ENCODE measurements around the gene P2RX3.

The P2RX3 gene

GRCh38 chr11:57386178-57386940 is 48.2 kb downstream of the P2RX3 start:
- no peaks in the 10 kb centered on the region for H3K36me3 ChIP-seq (ENCODE audit: insufficient read depth, low read length)
- H3K4me1 ChIP-seq (ENCODE audit: insufficient read depth, low read length): no peaks in the 10 kb centered on the region
- peaks cover 2% of the 10 kb centered on the region for H3K27me3 ChIP-seq (ENCODE audit: insufficient read depth, low read length)
- no peaks in the 10 kb centered on the region for H3K9me3 ChIP-seq (ENCODE audit: low read length)
- H2AFZ ChIP-seq (ENCODE audit: low read depth, low read length): no peak overlapping the region
- H3K4me3 ChIP-seq (ENCODE audit: low read length): no peak overlapping the region

DNA sequence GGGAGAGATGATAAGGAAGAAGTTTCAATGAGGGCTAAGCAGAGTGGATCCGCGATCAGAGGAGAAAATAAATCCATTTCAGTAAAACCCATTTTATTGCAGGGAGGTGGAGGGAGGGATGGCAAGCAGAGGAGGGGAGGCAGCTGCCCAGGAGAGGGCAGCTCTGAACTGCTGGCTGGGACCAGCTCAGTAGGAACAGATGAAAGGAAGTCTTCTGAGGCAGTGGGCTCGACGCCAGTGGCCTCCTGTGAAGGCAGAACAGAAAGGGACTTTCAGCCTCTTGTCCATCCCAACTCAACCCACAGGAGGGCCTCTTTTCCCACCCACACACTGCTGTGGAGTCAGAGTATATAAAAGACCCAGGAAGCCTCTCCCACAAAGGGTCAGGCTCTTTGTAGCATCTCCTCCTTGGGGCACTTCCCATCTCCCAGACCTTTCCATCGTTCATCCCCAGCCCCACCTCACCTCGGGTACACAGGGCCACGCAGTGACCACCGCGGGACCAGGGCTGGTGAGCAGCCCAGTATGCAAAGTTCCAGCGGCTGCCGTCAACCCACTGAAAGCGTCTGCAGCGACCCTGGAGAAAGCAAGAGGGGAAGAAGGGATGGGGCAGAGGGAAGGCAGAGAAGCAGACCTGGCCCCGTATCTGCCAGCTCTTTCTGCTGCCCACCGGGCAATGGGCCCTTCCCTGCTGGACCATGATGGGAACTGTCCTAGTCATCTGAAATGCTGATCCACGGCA is 49.3 kb downstream of the P2RX3 start:
- no peaks in the 10 kb centered on the region for H3K36me3 ChIP-seq (ENCODE audit: insufficient read depth, low read length)
- no peak overlapping the region for H2AFZ ChIP-seq (ENCODE audit: low read depth, low read length)
- H3K9me3 ChIP-seq (ENCODE audit: low read length): no peaks in the 10 kb centered on the region
- peaks cover 2% of the 10 kb centered on the region for H3K27me3 ChIP-seq (ENCODE audit: insufficient read depth, low read length)
- no peaks in the 10 kb centered on the region for H3K4me1 ChIP-seq (ENCODE audit: insufficient read depth, low read length)
- H3K4me3 ChIP-seq (ENCODE audit: low read length): no peak overlapping the region

DNA sequence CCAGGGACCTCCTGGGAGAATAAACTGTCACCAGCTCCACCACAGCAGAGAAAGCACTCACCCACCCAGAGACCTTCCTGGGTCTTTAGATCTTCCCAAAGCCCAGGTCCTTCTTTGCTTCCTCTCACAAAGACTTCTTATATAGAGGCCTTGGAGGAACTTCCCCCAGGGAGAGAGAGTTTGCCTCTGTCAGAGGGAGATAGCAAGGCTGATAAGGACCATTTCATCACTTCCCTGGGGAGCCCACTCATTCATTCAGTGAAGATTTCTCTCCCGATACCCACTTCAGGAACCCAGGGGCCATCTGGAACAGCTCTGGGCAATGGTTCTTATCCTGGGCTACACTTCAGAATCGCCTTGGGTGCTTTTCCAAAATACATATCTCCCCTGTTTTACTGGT is 52.4 kb downstream of the P2RX3 start, which contains the start of gene PRG2:
Gene PRG2, minus strand, starts transcription at position 116 of the 400 bp plus-strand sequence. CDS start 706 bp downstream, outside the sequence.
- Histone ChIP-seq H3K4me1 (ENCODE audit: insufficient read depth, low read length) (no peaks in the 10 kb centered on the region), H3K27me3 (ENCODE audit: insufficient read depth, low read length) (peaks cover 2% of the 10 kb centered on the region), H3K36me3 (ENCODE audit: insufficient read depth, low read length) (no peaks in the 10 kb centered on the region), H3K9me3 (ENCODE audit: low read length) (no peaks in the 10 kb centered on the region), H2AFZ (ENCODE audit: low read depth, low read length) (no peak within 1 kb of the TSS), H3K4me3 (ENCODE audit: low read length) (no peak within 1 kb of the TSS)

DNA sequence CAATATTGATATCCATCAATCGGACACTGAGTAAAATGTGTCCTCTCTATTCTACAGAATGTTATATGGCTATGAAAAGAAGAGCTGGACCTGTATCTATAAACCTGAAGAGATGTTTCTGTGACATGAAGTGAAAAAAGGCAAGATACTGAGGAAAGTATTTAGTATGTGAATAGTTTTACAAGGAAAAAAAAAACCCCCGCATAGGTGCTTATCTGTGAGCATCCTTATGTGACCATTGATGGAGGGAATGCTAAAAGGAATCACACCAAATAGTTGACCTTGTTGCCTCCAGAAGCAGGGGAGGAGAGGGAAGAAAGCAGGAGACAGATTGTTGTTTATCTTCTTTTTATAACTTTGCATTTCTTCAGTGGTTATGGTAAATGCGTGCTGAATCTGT is 53.0 kb downstream of the P2RX3 start:
- Histone ChIP-seq H3K9me3 (ENCODE audit: low read length) (no peaks in the 10 kb centered on the region), H3K36me3 (ENCODE audit: insufficient read depth, low read length) (no peaks in the 10 kb centered on the region), H3K27me3 (ENCODE audit: insufficient read depth, low read length) (no peaks in the 10 kb centered on the region), H3K4me1 (ENCODE audit: insufficient read depth, low read length) (no peaks in the 10 kb centered on the region), H2AFZ (ENCODE audit: low read depth, low read length) (no peak overlapping the region), H3K4me3 (ENCODE audit: low read length) (no peak overlapping the region)

- Histone ChIP-seq H3K27me3 (ENCODE audit: insufficient read depth, low read length) (no peaks in the 10 kb centered on the region), H3K4me3 (ENCODE audit: low read length) (no peak overlapping the region), H3K36me3 (ENCODE audit: insufficient read depth, low read length) (no peaks in the 10 kb centered on the region), H3K4me1 (ENCODE audit: insufficient read depth, low read length) (no peaks in the 10 kb centered on the region), H3K9me3 (ENCODE audit: low read length) (no peaks in the 10 kb centered on the region), H2AFZ (ENCODE audit: low read depth, low read length) (no peak overlapping the region)
These were observed 53.4 kb downstream of the P2RX3 start for GRCh38 chr11:57391539-57391938.

GRCh38 chr11:57392066-57392762 is 54.1 kb downstream of the P2RX3 start:
- Histone ChIP-seq H3K4me3 (ENCODE audit: low read length) (no peak overlapping the region), H3K27me3 (ENCODE audit: insufficient read depth, low read length) (no peaks in the 10 kb centered on the region), H3K9me3 (ENCODE audit: low read length) (no peaks in the 10 kb centered on the region), H3K36me3 (ENCODE audit: insufficient read depth, low read length) (no peaks in the 10 kb centered on the region), H3K4me1 (ENCODE audit: insufficient read depth, low read length) (no peaks in the 10 kb centered on the region), H2AFZ (ENCODE audit: low read depth, low read length) (no peak overlapping the region)

DNA sequence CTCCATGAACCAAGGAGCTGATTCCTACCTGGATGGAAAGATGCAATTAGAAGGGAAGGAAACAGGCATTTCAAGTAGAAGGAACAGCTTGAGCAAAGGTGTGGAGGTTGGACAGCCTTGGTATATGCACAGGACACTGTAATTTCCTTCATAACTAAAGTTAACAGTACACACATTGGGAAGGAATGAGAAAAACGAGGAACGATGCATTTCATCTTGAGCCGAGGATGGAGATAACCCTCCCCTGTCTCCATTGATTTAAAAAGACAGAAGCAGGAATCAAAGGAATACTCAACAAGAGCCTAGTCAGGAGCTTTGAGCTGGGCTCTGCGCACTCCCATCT is 54.6 kb downstream of the P2RX3 start:
- no peaks in the 10 kb centered on the region for H3K4me1 ChIP-seq (ENCODE audit: insufficient read depth, low read length)
- H2AFZ ChIP-seq (ENCODE audit: low read depth, low read length): no peak overlapping the region
- H3K4me3 ChIP-seq (ENCODE audit: low read length): no peak overlapping the region
- no peaks in the 10 kb centered on the region for H3K36me3 ChIP-seq (ENCODE audit: insufficient read depth, low read length)
- H3K9me3 ChIP-seq (ENCODE audit: low read length): no peaks in the 10 kb centered on the region
- no peaks in the 10 kb centered on the region for H3K27me3 ChIP-seq (ENCODE audit: insufficient read depth, low read length)

DNA sequence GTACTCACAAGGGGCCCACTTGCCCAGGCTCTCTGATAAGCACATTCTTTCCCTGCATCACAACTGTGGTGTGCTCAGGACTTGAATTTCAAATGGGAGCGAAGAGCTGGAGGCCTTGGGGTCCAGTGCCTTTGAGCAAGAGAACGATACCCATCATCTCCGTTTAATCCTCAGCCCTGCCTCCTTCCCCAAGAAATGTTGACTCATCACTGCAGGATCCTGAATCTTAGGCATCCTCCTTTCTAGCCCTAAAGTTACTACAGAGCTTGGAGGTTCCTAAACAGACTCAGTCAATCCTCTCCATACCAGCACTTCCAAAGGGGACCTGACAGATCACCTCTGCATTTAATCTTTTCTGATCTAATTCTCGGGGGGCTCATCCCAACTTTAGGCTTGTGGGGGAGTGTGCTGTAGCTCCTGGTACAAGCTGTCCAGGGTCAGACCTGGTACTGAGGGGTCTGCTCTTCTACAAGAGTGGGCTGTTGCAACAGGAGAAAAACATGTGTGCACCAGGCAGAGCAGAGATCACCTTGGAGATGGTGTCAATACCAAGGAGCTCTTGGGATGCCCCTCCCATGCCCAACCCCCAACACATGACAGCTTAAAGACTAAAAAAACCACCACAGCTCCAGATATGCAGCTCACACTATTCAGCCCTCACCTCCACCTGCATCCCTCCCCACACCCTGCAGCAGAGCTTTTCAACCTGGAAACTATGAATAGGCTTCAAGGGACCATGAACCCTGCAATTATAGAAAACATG is 56.2 kb downstream of the P2RX3 start:
- Histone ChIP-seq H3K27me3 (ENCODE audit: insufficient read depth, low read length) (no peaks in the 10 kb centered on the region), H3K9me3 (ENCODE audit: low read length) (no peaks in the 10 kb centered on the region), H2AFZ (ENCODE audit: low read depth, low read length) (no peak overlapping the region), H3K36me3 (ENCODE audit: insufficient read depth, low read length) (no peaks in the 10 kb centered on the region), H3K4me3 (ENCODE audit: low read length) (no peak overlapping the region), H3K4me1 (ENCODE audit: insufficient read depth, low read length) (no peaks in the 10 kb centered on the region)

DNA sequence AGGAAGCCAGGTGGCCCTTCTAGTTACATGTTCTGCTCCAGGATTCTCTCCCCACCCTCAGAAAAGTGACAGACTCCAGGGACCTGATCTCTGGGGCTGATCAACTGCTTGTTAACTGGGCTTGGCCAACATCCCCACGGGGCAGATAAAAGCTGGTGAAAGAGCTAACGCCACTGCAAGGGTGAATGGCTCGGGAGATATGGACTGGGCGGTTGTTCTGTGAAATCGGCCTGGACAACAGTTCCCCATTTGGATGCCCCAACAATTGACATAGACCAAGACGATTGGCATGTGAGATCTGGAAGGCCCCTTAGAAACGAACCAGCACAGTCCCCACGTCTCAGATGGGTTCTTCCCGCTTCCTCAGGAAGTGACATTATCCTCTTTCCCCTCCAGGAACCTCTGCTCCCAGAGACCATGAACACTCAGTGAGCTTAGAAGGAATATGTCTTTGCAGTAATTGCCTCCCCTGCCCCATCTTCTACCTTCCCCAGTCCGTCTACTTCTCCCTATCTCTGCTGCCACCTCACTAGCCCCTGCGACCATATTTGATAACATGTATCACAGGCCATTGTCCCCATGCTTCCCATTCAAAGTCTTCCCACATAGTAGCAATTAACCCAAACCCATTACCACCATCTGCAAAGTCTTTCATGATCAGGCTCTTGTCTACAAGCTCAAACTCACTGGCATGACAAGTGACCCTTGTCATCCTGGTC is 57.9 kb downstream of the P2RX3 start:
- no peak overlapping the region for H3K4me3 ChIP-seq (ENCODE audit: low read length)
- no peak overlapping the region for H2AFZ ChIP-seq (ENCODE audit: low read depth, low read length)
- no peaks in the 10 kb centered on the region for H3K36me3 ChIP-seq (ENCODE audit: insufficient read depth, low read length)
- H3K4me1 ChIP-seq (ENCODE audit: insufficient read depth, low read length): no peaks in the 10 kb centered on the region
- no peaks in the 10 kb centered on the region for H3K9me3 ChIP-seq (ENCODE audit: low read length)
- H3K27me3 ChIP-seq (ENCODE audit: insufficient read depth, low read length): no peaks in the 10 kb centered on the region

GRCh38 chr11:57396744-57397143 is 58.6 kb downstream of the P2RX3 start:
- Histone ChIP-seq H3K9me3 (ENCODE audit: low read length) (no peaks in the 10 kb centered on the region), H3K4me3 (ENCODE audit: low read length) (no peak overlapping the region), H3K27me3 (ENCODE audit: insufficient read depth, low read length) (no peaks in the 10 kb centered on the region), H3K36me3 (ENCODE audit: insufficient read depth, low read length) (no peaks in the 10 kb centered on the region), H2AFZ (ENCODE audit: low read depth, low read length) (no peak overlapping the region), H3K4me1 (ENCODE audit: insufficient read depth, low read length) (no peaks in the 10 kb centered on the region)

GRCh38 chr11:57397394-57397990 is 59.3 kb downstream of the P2RX3 start:
- no peaks in the 10 kb centered on the region for H3K4me1 ChIP-seq (ENCODE audit: insufficient read depth, low read length)
- no peak overlapping the region for H2AFZ ChIP-seq (ENCODE audit: low read depth, low read length)
- H3K4me3 ChIP-seq (ENCODE audit: low read length): no peak overlapping the region
- no peaks in the 10 kb centered on the region for H3K9me3 ChIP-seq (ENCODE audit: low read length)
- H3K36me3 ChIP-seq (ENCODE audit: insufficient read depth, low read length): no peaks in the 10 kb centered on the region
- no peaks in the 10 kb centered on the region for H3K27me3 ChIP-seq (ENCODE audit: insufficient read depth, low read length)

DNA sequence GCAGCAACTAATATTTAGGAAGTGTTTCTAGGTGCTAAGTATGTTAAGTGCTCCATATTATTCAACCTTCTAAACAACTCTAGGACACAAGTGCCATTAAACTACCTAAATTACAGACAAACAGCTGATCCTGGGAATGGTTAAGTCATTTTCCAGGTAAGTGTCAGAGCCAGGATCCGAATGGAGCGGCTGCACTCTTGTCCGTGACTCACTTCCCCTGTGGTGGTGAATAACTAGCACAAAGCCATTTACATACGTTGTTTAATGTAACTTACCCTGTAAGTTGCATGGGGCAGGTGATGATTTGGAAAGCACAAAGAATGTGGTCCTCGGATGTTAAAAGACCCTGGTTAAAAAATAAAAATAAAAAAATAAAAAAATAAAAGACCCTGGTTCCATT is 61.1 kb downstream of the P2RX3 start:
- H2AFZ ChIP-seq (ENCODE audit: low read depth, low read length): no peak overlapping the region
- H3K4me3 ChIP-seq (ENCODE audit: low read length): no peak overlapping the region
- H3K9me3 ChIP-seq (ENCODE audit: low read length): no peaks in the 10 kb centered on the region
- H3K27me3 ChIP-seq (ENCODE audit: insufficient read depth, low read length): no peaks in the 10 kb centered on the region
- H3K4me1 ChIP-seq (ENCODE audit: insufficient read depth, low read length): no peaks in the 10 kb centered on the region
- H3K36me3 ChIP-seq (ENCODE audit: insufficient read depth, low read length): no peaks in the 10 kb centered on the region

Data from neuron (in vitro differentiated cells).